Activated CD8-positive, alpha-beta memory T cell treated with anti-CD3 and anti-CD28 coated beads, Interleukin-2, amount 50 U/mL, for 4 hours (primary cell): ENCODE results near the gene CEACAM20.
"Not testable (repeated sequence)": the region's sequence is repeated elsewhere in the genome, so short reads cannot be mapped to it uniquely, and the experiment has no call there.

Experiments
- DNase-seq: peaks from one replicate; pipeline ENCODE4 v3.0.0-alpha.2; 2020

CEACAM20 gene

GRCh38 chr19:44468730-44469129 is 60.7 kb downstream of the CEACAM20 start:
- DNase-seq = not testable (repeated sequence)

DNA sequence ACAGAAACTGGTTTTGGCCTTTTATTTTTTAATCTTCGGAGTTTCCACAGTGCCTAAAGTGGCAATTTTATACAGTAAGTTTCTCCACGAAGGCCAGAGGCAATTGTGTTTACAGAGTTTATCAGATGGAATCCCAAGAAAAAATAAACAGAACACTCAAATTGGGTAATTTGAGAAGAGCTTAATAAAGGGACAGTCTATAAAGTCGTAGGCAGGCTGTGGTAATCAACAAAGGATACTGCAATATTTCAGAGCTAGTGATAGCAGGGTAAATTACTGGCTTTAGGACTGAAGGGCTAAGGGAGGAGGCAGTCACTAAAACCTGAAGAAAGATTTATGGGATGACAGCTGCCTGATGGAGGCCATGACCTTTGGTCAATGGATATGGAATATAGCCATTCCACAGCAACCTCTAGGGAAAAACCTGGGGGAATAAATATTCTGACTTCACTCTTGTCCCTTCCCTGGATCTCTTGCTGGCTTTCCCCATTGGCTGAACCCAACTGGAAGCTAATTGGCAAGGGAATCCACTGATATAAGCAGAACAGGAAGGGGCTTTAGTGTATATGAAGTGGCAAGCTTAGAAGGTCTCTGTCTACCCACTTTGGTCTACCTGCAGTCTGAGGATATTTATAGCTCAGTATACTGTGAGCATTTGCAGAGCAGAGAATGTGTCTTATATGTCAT is 66.7 kb downstream of the CEACAM20 start:
- DNase-seq = not testable (repeated sequence)
